Stimulated activated naive CD8-positive, alpha-beta T cell treated with anti-CD3 and anti-CD28 coated beads, Interleukin-15, amount 100 ng/mL, for 72 hours (primary cell): ENCODE measurements around the gene SELENON.
A peak's percentile ranks its signal among the peaks of the same experiment; 100 is the strongest.

ENCODE experiments used
- ATAC-seq: fragments of 150-1000 bp; cut with Tn5 transposase; 2 replicates; pipeline ENCODE4 v1.10.0; 2021; ENCODE audit warnings: mild to moderate bottlenecking, moderate library complexity
- DNase-seq, 2 donors: peaks; one replicate each; pipeline ENCODE4 v3.0.0; 2021 to 2022
- H3K27ac Mint-ChIP-seq, 2 donors: one replicate each; pipeline ENCODE4 v1.8.0; 2022; ENCODE audit warnings: mild to moderate bottlenecking in 2 of 2, mixed read lengths in 2 of 2, moderate library complexity in 2 of 2
- H3K27me3 Mint-ChIP-seq: one replicate; pipeline ENCODE4 v1.8.0; 2022; ENCODE audit warnings: mixed read lengths
- H3K4me1 Mint-ChIP-seq: one replicate; pipeline ENCODE4 v1.8.0; 2022; ENCODE audit warnings: mild to moderate bottlenecking, mixed read lengths
- H3K4me3 Mint-ChIP-seq, 2 donors: one replicate each; pipeline ENCODE4 v1.8.0; 2022; ENCODE audit warnings: mild to moderate bottlenecking in 2 of 2, mixed read lengths in 2 of 2, moderate library complexity in 1 of 2
- H3K9me3 Mint-ChIP-seq, 2 donors: one replicate each; pipeline ENCODE4 v1.8.0; 2022; ENCODE audit warnings: mixed read lengths in 2 of 2

The SELENON gene

GRCh38 chr1:25766721-25767436, 33.1 kb upstream of the SELENON start:
- DNase-seq: no peak
- no peak for ATAC-seq
- H3K4me3 Mint-ChIP-seq: peak overlapping the region in 1 of 2 donors; percentile 53

GRCh38 chr1:25767437-25767770, 32.6 kb upstream of the SELENON start:
- Mint-ChIP-seq H3K4me1 (peaks cover 77% of the 10 kb centered on the region), H3K27ac (peak overlapping the region in 1 of 2 donors; percentile 10), H3K27me3 (peaks cover 6% of the 10 kb centered on the region), H3K9me3 (no peaks in the 10 kb centered on the region), H3K4me3 (no peak overlapping the region)
- DNase-seq (no peak), ATAC-seq (no peak)

More at GRCh38 chr1:25766721-25767436, 33.1 kb upstream of the SELENON start:
- peaks cover under 1% of the 10 kb centered on the region for H3K27me3 Mint-ChIP-seq
- peaks cover 72% of the 10 kb centered on the region for H3K4me1 Mint-ChIP-seq
- H3K27ac Mint-ChIP-seq: no peak overlapping the region
- H3K9me3 Mint-ChIP-seq: no peaks in the 10 kb centered on the region

- ATAC-seq (no peak), DNase-seq (no peak)
- no peak overlapping the region for H3K4me3 Mint-ChIP-seq
- peak overlapping the region; percentile 10 to 30 for H3K27ac Mint-ChIP-seq
- H3K9me3 Mint-ChIP-seq: no peaks in the 10 kb centered on the region
- H3K4me1 Mint-ChIP-seq: peaks cover 93% of the 10 kb centered on the region
- H3K27me3 Mint-ChIP-seq: peaks cover 12% of the 10 kb centered on the region
These were observed 31.0 kb upstream of the SELENON start for GRCh38 chr1:25768999-25769398.

GRCh38 chr1:25769625-25770383, 30.2 kb upstream of the SELENON start:
- Mint-ChIP-seq H3K27me3 (peaks cover 12% of the 10 kb centered on the region), H3K4me1 (peaks cover 100% of the 10 kb centered on the region), H3K4me3 (peak overlapping the region in 1 of 2 donors; percentile 73), H3K27ac (peak overlapping the region in 1 of 2 donors; percentile 60), H3K9me3 (no peaks in the 10 kb centered on the region)
- no peak for DNase-seq
- no peak for ATAC-seq

GRCh38 chr1:25770541-25771220, 29.3 kb upstream of the SELENON start:
- ATAC-seq (no peak), DNase-seq (no peak)
- Mint-ChIP-seq H3K27ac (peak overlapping the region; percentile 40 to 89), H3K9me3 (no peaks in the 10 kb centered on the region), H3K27me3 (peaks cover 12% of the 10 kb centered on the region), H3K4me3 (peak overlapping the region; percentile 60 to 73), H3K4me1 (peaks cover 100% of the 10 kb centered on the region)

GRCh38 chr1:25771221-25772114, 28.5 kb upstream of the SELENON start:
- peak overlapping the region; percentile 60 to 73 for H3K4me3 Mint-ChIP-seq
- peak; percentile 18 for ATAC-seq
- H3K27me3 Mint-ChIP-seq: peaks cover 12% of the 10 kb centered on the region
- no peaks in the 10 kb centered on the region for H3K9me3 Mint-ChIP-seq
- peak in 1 of 2 donors; percentile 33 for DNase-seq
- peaks cover 98% of the 10 kb centered on the region for H3K4me1 Mint-ChIP-seq
- peak overlapping the region; percentile 40 to 89 for H3K27ac Mint-ChIP-seq

GRCh38 chr1:25772164-25772563, 27.8 kb upstream of the SELENON start:
- Mint-ChIP-seq H3K9me3 (no peaks in the 10 kb centered on the region), H3K4me3 (peak overlapping the region in 1 of 2 donors; percentile 73), H3K27ac (no peak overlapping the region), H3K27me3 (peaks cover 12% of the 10 kb centered on the region), H3K4me1 (peaks cover 98% of the 10 kb centered on the region)
- DNase-seq (no peak), ATAC-seq (no peak)

GRCh38 chr1:25772692-25773245, 27.2 kb upstream of the SELENON start:
- no peak overlapping the region for H3K4me3 Mint-ChIP-seq
- H3K27ac Mint-ChIP-seq: peak overlapping the region in 1 of 2 donors; percentile 49
- peaks cover 98% of the 10 kb centered on the region for H3K4me1 Mint-ChIP-seq
- no peaks in the 10 kb centered on the region for H3K9me3 Mint-ChIP-seq
- DNase-seq (no peak), ATAC-seq (no peak)
- H3K27me3 Mint-ChIP-seq: peaks cover 12% of the 10 kb centered on the region

GRCh38 chr1:25773441-25774125, 26.4 kb upstream of the SELENON start:
- no peak for ATAC-seq
- no peaks in the 10 kb centered on the region for H3K9me3 Mint-ChIP-seq
- H3K4me3 Mint-ChIP-seq: peak overlapping the region; percentile 78 to 79
- peaks cover 98% of the 10 kb centered on the region for H3K4me1 Mint-ChIP-seq
- peak overlapping the region in 1 of 2 donors; percentile 68 for H3K27ac Mint-ChIP-seq
- no peak for DNase-seq
- H3K27me3 Mint-ChIP-seq: peaks cover 12% of the 10 kb centered on the region

- peaks cover 12% of the 10 kb centered on the region for H3K27me3 Mint-ChIP-seq
- H3K9me3 Mint-ChIP-seq: no peaks in the 10 kb centered on the region
- ATAC-seq (no peak), DNase-seq (no peak)
- peak overlapping the region; percentile 40 to 94 for H3K27ac Mint-ChIP-seq
- peaks cover 93% of the 10 kb centered on the region for H3K4me1 Mint-ChIP-seq
- H3K4me3 Mint-ChIP-seq: peak overlapping the region; percentile 78 to 79
These were observed 25.7 kb upstream of the SELENON start for GRCh38 chr1:25774206-25774803.

GRCh38 chr1:25774921-25775771, 24.8 kb upstream of the SELENON start:
- peak; percentile 81 to 87 for DNase-seq
- Mint-ChIP-seq H3K27ac (peak overlapping the region; percentile 43 to 94), H3K4me1 (peaks cover 85% of the 10 kb centered on the region), H3K9me3 (no peaks in the 10 kb centered on the region), H3K27me3 (peaks cover 12% of the 10 kb centered on the region), H3K4me3 (peak overlapping the region; percentile 78 to 79)
- peak; percentile 94 for ATAC-seq

GRCh38 chr1:25779388-25779787, 20.6 kb upstream of the SELENON start:
- peak overlapping the region in 1 of 2 donors; percentile 54 for H3K27ac Mint-ChIP-seq

GRCh38 chr1:25779894-25780293, 20.1 kb upstream of the SELENON start:
- peak overlapping the region in 1 of 2 donors; percentile 54 for H3K27ac Mint-ChIP-seq
- peaks cover 48% of the 10 kb centered on the region for H3K4me1 Mint-ChIP-seq
- DNase-seq (no peak), ATAC-seq (no peak)
- H3K9me3 Mint-ChIP-seq: no peaks in the 10 kb centered on the region
- H3K4me3 Mint-ChIP-seq: no peak overlapping the region
- no peaks in the 10 kb centered on the region for H3K27me3 Mint-ChIP-seq

More at GRCh38 chr1:25779388-25779787, 20.6 kb upstream of the SELENON start:
- no peak for ATAC-seq
- no peak for DNase-seq
- Mint-ChIP-seq H3K9me3 (no peaks in the 10 kb centered on the region), H3K27me3 (no peaks in the 10 kb centered on the region), H3K4me1 (peaks cover 53% of the 10 kb centered on the region), H3K4me3 (no peak overlapping the region)
